ENCODE results near the gene SLC7A6.

Gene SLC7A6

DNA sequence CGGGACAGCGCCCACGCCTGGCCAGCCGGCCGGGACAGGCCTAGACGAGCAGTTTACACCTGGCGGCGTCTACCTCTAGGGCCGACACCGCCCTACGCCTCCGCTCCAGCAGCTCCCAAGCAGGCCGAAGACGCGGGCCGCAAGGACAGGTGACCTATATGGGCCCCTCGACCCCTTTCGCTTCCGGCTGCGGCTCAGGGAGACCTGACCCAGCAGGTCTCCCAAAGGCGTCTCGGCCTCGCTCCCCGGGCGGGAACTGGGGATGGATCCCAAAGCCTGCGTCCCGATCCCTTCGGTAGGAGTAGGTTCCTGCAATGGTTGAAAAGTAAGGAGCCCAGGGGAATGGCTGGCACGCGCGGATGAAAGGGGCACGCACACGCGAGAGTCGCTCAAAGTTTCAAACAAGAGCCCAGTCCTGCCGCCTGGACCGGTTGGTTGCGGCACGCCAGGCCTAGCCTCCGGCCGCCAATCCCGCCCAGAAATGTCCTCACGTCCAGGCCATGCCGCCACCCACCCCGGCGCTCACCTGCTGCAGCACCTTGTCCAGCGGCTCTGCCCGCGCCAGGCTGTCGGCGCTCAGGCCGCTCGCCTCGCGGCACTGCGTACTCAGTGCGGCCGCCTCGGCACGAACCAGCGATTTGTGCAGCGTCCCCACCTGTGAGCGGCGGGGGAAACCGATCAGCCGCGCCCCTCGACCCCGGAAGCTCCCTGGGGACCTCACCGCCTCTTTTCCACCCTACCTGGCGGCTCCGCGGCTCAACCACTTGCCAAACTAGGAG, 29.0 kb upstream of the SLC7A6 start:
- DNase-seq (ENCODE audit: low read depth in 2 of 2) = no peak

DNA sequence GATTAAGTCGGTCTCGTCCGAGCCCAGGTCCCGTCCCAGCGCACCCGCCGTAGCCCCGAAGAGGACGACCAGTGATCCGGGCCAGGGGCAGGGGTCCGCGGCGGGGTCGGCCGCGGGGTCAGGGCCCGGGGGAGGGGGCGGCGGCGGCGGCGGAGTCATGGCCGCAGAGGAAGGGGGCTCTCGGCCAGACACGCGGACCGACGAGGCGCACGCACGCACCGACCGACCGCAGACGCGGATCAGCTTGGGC, 28.5 kb upstream of the SLC7A6 start, which contains the start of gene ESRP2:
TSS of gene ESRP2 (minus strand) at position 241 of the 250 bp plus-strand sequence. CDS start at position 159, 82 bp downstream.
- no peak for DNase-seq (ENCODE audit: low read depth in 2 of 2)

DNA sequence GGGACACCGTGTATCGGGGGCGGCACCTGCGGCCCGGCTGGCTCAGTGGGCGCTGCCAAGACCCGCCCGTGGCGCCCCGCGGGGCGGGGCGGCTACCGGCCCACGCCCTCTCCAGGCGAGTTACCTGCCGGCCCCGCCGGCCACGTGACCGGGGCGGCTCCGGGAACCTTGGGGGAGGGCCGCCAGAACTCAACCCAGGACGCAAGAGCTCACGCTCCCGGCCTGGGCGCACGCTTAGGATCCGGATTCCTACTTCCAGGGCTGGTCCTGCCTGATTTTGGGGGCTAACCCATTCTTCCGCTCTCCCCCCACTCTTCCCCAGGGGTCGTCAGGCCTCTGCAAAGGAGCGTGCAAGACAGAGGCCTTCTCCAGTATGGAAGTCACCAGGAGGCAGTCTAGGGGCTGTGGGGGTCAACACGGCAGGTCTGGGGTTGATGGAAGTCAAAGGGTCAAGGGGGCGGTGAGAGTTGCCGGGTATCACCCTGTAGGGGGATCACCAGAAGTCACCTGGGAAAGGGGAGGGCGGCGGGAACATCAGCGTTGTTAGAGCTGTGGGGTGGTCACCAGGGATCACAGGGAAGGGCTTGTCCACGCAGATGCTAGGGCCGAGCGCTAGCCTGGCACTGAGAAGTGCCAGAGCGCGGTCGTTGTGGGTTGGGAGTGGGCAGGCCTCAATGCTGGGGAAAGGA, 28.0 kb upstream of the SLC7A6 start:
- no peak for DNase-seq (ENCODE audit: low read depth in 2 of 2)

DNA sequence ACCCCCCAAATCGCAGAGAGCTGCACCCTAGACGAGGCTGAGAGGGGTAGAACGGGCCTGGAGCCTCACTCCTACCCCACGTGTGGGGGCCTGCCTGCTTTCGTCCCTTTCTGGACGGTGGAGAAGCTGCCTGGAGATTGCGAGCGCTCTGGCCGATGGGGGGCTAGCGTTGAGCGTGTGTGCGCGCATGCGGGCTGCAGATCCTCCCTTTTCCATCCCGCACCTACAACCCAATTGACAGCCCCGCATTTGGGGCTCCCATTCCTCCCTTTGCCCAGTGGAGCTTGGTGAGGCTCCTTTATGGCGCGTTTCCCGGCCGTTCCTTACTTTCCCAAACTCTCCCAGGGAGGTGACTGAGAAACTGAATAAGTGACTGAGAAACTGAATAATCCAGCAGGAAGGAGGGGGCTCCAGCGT, 27.5 kb upstream of the SLC7A6 start:
- DNase-seq (ENCODE audit: low read depth in 2 of 2) = no peak

DNA sequence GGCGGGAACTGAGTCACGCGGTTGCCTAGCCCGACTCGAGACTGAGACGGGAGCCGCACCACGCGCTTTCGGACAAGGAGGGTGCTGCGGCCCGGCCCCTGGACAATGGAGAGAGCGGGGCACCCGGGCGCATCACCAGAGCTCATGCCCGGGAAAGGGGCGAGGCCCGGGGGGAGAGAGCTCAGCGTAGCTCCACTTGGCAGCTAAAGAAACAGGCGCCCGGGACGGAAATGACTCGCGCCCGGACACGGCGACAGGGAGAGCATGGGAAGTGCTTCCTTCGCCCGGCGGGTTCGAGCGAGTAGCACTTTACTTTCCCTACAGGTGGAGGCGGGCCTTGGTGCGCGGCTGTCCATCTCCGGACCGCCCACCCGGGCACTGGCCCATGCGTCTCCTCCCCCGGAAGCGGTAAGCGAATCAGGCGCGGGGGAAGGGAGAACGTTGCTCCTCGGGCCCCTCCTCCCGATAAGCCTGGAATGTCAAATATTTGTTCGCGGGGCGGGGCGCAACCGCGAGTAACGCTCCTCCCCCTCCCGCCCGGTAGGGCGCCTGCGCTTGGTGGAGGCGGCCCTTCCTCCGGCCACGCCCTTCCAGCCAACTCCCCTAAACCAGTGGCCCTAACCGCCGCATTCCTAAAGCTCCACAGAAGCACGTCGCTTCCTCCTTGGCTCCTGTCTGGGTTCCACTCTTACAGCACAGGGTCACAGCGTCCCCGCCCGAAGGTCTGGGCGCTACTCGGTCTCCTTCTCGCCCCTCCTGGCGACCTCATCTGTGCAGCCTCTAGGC, 26.9 kb upstream of the SLC7A6 start:
- peak; percentile 67 to 72 for DNase-seq (ENCODE audit: low read depth in 2 of 2)

DNA sequence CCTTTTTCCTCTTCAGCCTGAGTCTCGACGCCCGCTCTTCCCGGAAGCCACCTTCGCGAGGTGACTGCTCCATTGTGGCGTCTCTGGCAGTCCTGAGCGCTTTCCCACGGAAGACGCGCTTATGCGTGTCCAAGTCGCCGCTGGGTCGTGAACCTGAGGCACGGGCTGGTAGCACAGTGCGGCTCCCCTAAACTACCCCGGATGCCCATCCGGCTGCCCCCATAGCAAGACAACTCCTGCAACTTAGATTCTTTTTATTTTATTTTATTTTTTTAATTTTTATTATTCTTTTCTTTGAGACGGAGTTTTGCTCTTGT, 26.3 kb upstream of the SLC7A6 start:
- no peak for DNase-seq (ENCODE audit: low read depth in 2 of 2)

DNA sequence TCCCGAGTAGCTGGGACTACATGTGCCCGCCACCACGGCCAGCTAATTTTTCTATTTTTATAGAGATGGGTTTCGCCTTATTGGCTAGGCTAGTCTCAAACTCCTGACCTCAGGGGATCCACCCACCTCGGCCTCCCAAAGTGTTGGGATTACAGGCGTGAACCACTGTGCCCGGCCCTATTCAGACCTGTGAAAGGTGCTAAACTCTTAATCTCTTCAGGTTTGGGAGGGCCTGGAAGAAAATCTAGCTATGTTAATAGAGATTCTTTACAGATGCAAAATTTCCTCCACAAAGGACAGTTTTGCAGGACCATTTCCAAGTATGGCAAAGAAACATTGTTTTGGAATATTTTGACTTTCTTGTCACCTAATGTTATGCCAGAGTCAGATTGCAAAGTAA, 22.2 kb upstream of the SLC7A6 start:
- no peak for DNase-seq (ENCODE audit: low read depth in 2 of 2)

DNA sequence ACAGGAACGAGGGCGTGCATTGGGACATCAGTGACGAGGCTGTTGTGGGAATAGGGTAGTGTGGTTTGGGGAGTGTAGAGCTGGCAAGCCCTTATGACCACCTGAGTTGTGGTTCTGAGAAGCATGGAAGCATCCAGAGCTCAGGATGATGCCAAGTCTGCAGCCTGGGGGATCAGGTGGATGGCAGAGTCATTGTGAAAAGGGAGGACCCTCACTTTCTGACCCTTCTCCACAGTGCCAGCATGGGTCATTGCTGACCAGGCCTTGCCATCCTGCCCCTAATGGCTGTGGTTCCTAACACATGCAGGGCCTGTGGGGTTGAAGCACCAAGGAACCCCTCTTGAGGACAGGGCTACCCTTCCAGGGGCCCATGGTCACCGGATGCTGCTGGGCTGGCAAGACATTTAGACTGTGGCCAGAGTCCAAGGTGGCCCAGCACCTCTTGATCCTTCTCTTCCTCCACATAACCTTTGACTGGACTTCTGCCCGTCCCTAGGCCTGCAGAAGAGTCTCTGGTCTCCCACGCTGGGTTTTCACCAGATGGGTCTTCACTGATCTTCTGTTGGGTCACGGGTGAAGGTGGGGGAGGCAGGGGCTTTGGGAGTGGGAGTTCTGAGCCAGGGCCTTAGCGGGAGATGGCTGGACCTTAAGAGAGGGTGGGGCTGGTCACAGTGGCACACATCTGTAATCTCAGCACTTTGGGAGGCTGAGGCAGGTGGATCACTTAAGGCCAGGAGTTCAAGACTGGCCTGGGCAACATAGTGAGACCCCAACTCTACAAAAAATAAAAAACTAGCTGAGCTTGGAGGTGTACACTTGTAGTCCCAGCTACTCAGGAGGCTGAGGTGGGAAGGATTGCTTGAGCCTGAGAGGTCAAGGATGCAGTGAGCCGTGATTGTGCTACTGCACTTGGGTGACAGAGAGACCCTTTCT, 21.1 kb upstream of the SLC7A6 start:
- no peak for DNase-seq (ENCODE audit: low read depth in 2 of 2)

DNA sequence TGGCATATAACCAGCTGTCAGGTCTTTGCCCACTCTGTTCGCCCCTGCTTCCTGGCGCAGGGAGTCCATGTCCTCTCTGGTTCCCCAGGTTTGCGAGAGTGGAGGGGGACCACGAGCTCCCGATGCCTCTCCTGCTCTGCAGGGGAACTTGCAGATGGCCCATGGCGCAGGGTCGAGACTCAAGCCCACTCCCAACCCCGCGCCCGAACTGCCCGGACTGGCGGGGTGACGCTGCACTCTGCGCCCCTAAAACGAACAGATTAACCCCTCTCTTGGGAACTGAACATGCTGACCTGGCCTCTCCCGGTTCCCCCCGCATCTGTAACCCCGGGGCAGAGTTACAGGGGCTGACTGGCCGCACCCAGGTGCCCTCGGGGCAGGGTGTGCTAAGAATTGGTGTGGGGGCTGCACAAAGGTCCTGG, 19.8 kb upstream of the SLC7A6 start:
- no peak for DNase-seq (ENCODE audit: low read depth in 2 of 2)

DNA sequence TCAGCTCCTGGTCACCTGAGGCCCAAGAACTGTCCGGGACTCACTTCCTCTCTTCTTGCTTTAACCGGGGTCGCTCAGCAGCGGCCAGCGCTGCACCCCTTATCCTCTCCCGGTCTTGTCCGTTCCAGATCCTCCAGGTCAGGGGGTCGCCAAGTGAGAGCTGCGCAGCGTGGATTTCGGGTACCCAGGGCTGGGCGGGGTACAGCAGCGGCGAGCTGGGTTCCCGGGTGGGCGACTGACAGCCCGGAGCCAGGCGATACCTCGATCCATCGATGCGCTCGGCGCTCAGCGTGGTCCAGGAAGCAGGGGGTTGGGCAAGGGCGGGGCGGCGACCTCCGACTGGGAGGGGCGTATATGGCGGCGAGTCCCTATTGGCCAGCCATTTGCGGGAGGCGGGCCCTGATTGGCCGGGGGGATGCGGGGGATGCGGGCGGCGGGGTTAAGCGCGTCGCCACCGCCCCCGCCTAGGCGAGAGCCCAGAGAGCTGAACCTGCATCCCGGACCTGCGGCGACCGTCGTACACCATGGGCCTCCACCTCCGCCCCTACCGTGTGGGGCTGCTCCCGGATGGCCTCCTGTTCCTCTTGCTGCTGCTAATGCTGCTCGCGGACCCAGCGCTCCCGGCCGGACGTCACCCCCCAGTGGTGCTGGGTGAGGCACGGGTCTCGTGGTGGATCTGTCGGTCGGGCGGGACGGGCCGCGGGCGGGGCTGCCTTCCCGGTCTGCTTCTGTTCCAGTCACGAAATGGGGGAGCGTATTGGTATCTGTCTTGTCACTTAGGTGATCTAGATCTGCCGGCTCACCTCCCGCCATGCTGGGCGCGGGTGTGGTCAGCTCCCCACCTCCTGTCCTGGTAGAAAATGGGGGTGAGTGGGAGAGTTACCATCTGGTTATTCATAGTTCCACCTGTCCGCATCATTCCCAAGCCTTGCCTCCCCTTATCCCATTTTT, 19.1 kb upstream of the SLC7A6 start, which contains the start of gene PLA2G15:
TSS of gene PLA2G15 (plus strand) at position 471 of the 951 bp plus-strand sequence. CDS start at position 525, 54 bp downstream.
- DNase-seq (ENCODE audit: low read depth in 2 of 2) = peak; percentile 95 to 96

DNA sequence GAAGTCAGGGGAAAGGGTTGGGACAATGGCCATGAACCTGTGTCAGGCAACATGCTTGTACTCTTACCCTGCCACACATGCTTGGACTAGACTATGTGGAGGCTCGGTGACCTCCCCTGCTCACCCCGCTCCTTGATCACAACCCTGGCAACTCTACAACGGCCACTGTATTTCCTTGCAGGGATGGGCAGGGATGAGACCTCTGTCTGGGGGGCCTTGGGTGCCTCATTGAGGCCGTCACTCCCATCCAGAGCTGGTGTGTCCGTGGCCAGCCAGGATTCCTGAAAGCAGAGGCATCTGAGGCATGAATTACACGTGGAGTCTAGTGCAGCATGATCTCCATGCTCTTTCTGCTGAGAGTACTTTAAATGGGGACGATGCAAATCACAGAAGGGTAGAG, 18.2 kb upstream of the SLC7A6 start:
- DNase-seq (ENCODE audit: low read depth in 2 of 2) = no peak

DNA sequence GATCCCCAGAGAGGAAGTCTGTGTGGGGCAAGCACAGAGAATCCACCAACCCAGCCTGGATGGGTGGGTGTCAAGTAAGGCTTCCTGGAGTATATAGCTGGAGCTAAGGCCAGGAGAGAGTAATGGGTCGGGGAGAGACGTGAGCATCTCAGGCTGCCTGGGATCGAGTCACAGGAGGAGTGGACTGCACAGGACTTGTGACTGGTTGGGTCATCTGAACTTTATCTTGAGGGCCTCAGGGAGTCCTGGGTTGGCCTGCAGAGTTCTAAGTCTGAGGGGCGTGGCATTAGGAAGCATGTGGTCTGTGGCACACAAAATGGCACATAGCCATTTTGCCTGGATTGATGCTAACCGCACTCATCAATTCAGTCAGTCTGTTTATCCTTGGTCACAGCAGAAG, 17.7 kb upstream of the SLC7A6 start:
- no peak for DNase-seq (ENCODE audit: low read depth in 2 of 2)

DNA sequence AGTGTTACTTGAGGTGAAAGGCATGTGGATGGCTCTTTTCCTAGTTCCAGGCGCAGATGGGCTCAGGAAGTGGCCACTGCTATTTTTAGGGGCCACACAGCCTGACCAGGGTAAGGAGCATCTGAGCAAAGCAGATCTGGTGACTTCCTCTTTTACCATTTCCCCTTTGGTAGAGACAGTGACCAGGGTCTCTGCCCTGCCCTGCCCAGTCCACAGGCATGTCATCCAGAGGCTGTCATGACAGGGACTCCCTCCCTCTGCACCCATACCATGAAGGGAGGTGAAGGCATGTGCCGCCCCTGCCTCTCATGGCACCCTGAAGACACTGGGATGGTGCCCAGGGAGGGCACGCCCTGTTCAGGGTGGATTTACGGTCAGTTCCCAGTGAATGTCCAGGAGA, 16.9 kb upstream of the SLC7A6 start:
- DNase-seq (ENCODE audit: low read depth in 2 of 2) = no peak

DNA sequence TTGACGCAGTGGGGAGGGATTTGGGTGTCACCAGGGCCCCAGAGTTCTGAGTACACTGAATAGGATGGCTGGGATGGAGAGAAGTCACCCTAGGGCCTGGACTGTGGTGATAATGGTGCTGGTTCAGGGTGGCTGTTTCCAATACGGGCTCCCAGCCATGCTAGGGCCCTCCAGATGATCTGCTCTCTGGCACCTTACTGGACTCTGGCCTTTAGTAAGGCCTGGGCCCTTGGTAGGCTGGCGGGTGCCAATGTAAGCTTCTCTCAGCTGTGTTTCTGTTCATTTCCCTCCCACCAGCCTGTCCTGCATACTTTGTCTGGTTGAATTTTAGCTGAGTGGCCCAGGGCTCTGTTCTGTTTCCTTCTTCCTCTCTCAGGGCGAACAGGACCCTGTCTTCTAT, 16.4 kb upstream of the SLC7A6 start:
- no peak for DNase-seq (ENCODE audit: low read depth in 2 of 2)

DNA sequence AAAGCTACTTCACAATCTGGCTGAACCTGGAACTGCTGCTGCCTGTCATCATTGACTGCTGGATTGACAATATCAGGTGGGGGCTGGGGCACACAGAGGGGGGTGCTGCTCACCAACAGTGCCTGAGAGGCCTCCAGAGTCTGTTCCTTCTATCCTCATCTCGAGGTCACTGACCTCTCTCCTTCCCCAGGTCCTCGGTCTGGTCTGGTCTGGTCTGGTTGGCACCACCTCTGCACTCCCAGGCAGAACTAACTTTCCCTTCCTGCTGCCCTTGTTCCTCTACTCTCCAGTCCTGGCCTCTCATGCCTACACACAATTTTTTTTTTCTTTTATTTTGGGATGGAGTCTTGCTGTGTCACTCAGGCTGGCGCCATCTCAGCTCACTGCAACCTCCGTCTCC, 15.0 kb upstream of the SLC7A6 start:
- DNase-seq (ENCODE audit: low read depth in 2 of 2) = no peak

DNA sequence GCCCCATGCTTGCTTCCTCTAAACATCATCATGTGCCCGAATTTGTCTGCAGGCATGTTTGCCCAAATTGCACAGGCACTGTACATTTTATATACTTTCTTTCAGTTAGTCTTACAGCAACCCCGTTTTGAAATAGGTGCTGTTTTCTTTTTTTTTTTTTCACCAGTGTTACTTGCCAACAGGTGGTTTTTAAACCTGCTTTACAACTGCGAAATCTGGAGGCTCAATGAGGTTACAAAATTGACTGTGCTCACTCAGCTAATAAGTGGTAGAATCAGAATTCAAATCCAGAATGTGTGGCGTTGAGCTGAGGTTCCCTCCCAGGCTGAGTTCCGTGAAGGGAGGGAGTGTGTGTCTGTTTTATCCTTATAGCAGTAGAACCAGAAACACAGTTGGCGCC, 13.4 kb upstream of the SLC7A6 start:
- no peak for DNase-seq (ENCODE audit: low read depth in 2 of 2)

DNA sequence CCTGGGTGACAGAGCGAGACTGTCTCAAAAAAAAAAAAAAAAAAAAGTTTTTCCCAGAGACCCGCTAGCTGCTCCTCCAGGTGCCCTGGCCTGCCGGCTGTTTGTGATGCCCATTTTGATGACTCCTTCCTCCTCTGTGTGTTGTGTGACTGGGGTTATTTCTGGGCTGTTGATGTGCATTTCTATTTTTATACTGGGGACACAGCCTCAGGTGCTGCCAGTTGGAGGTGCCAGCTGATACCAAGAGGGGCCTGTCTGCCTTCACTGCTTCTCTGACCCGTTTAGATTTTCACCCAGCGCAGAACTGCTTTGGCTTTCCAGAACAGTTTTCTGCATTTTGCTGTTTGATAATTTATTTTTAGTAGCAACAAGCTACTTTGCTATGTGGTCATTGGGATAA, 12.5 kb upstream of the SLC7A6 start:
- no peak for DNase-seq (ENCODE audit: low read depth in 2 of 2)

DNA sequence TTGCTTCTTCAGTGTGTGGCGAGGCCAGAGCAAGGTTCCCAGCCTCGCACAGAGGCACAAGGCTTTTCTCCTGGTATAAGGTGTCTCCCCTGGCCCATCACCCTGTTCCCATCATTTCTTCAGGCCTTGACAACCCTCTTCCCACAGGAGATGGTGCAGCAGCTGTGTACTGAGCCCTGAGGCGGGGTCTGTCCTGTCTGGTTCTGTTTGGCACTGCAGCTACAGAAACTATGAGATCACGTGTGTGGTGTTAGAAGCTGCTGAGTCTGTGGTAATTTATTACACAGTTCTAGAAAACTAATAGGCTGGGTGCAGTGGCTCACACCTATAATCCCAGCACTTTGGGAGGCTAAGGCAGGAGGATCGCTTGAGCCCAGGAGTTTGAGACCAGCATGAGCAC, 11.9 kb upstream of the SLC7A6 start:
- DNase-seq (ENCODE audit: low read depth in 2 of 2) = no peak

DNA sequence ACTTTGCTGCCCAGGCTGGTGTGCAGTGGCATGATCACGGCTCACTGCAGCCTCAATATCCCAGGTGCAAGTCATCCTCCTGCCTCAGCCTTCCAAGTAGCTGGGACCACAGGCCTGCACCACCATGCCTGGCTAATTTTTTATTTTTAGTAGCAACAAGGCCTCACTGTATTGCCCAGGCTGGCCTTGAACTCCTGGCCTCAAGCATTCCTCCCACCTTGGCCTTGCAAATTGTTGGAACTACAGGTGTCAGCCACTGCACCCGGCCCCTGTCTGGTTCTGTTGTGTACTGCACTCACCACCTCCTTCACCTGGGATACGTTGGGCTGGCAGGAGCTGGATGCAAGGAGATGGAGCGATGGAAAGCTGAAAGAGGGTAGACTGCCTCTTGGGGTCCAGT, 10.6 kb upstream of the SLC7A6 start:
- no peak for DNase-seq (ENCODE audit: low read depth in 2 of 2)

DNA sequence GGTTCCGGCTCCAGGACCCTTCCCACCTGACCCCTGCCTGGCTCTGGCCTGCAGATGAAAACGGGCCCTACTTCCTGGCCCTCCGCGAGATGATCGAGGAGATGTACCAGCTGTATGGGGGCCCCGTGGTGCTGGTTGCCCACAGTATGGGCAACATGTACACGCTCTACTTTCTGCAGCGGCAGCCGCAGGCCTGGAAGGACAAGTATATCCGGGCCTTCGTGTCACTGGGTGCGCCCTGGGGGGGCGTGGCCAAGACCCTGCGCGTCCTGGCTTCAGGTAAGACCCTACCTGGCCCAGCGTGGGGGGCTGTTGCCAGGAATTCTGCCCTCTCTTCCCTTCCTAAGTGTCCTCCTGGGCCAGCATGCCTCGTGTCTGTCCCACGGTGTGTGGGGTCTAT, 8.6 kb upstream of the SLC7A6 start:
- DNase-seq (ENCODE audit: low read depth in 2 of 2) = no peak

Measured in stimulated activated CD8-positive, alpha-beta memory T cell treated with anti-CD3 and anti-CD28 coated beads, Interleukin-7, amount 100 ng/mL, for 1 hour (primary cell).